H9 (cell line): ENCODE measurements around the gene ULK2. TPM values are rescaled to one million over a fixed set of nuclear protein-coding genes. Genes with fewer than 3 reads are reported as not detected.
A peak's percentile ranks its signal among the peaks of the same experiment; 100 is the strongest.

ENCODE experiments used
- DNase-seq: peaks from one replicate; pipeline ENCODE4 v3.0.0-alpha.2; 2017
- H2AFZ ChIP-seq: one replicate; pipeline ENCODE4 v1.6.1; 2013; ENCODE audit warnings: mild to moderate bottlenecking, low read length, control low read depth, moderate library complexity
- H2AK5ac ChIP-seq: 2 replicates; pipeline ENCODE4 v1.6.1; 2013; ENCODE audit warnings: low read length, control low read depth, mixed read lengths; ENCODE audit not compliant: insufficient read length
- H2BK120ac ChIP-seq: one replicate; pipeline ENCODE4 v1.6.1; 2013; ENCODE audit warnings: low read depth, mild to moderate bottlenecking, low read length, control low read depth, inconsistent platforms; ENCODE audit not compliant: poor library complexity, severe bottlenecking
- H2BK12ac ChIP-seq: 2 replicates; pipeline ENCODE4 v1.6.1; 2013; ENCODE audit warnings: low read length, control low read depth, mixed read lengths, low read depth; ENCODE audit not compliant: insufficient read length
- H2BK15ac ChIP-seq: 2 replicates; pipeline ENCODE4 v1.6.1; 2013; ENCODE audit warnings: low read depth, low read length, control low read depth
- H2BK20ac ChIP-seq: one replicate; pipeline ENCODE4 v1.6.1; 2013; ENCODE audit warnings: low read depth, mild to moderate bottlenecking, low read length, control low read depth, inconsistent platforms; ENCODE audit not compliant: poor library complexity, severe bottlenecking
- H2BK5ac ChIP-seq: 2 replicates; pipeline ENCODE4 v1.6.1; 2013; ENCODE audit warnings: low read length, control low read depth, mixed read lengths; ENCODE audit not compliant: insufficient read length
- H3K14ac ChIP-seq: 2 replicates; pipeline ENCODE4 v1.6.1; 2013; ENCODE audit warnings: low read length, control low read depth; ENCODE audit not compliant: insufficient read depth
- H3K18ac ChIP-seq: 2 replicates; pipeline ENCODE4 v1.6.1; 2013; ENCODE audit warnings: low read depth, mild to moderate bottlenecking, mixed read lengths, low read length, control low read depth; ENCODE audit not compliant: insufficient read length
- H3K23ac ChIP-seq: 2 replicates; pipeline ENCODE4 v1.6.1; 2013; ENCODE audit warnings: low read length, control low read depth, mixed read lengths, low read depth; ENCODE audit not compliant: insufficient read length
- H3K23me2 ChIP-seq: 2 replicates; pipeline ENCODE4 v1.6.1; 2013; ENCODE audit warnings: low read depth, mild to moderate bottlenecking, mixed read lengths, low read length, control low read depth; ENCODE audit not compliant: insufficient read length, poor library complexity, severe bottlenecking
- H3K27ac ChIP-seq: 2 replicates; pipeline ENCODE4 v1.5.1; 2013; ENCODE audit warnings: low read length, control low read depth, mixed read lengths, low read depth; ENCODE audit not compliant: insufficient read length
- H3K27me3 ChIP-seq: 2 replicates; pipeline ENCODE4 v1.6.1; 2013; ENCODE audit warnings: low read length, control low read depth, inconsistent platforms; ENCODE audit not compliant: insufficient read depth
- H3K4ac ChIP-seq: 2 replicates; pipeline ENCODE4 v1.6.1; 2013; ENCODE audit warnings: low read depth, mild to moderate bottlenecking, control low read depth, inconsistent platforms, low read length, moderate library complexity
- H3K4me1 ChIP-seq: 2 replicates; pipeline ENCODE4 v1.6.1; 2013; ENCODE audit warnings: low read length, control low read depth, inconsistent platforms; ENCODE audit not compliant: insufficient read depth
- H3K4me2 ChIP-seq: 2 replicates; pipeline ENCODE4 v1.6.1; 2013; ENCODE audit warnings: low read length, control low read depth, mixed read lengths; ENCODE audit not compliant: insufficient read length, insufficient read depth
- H3K56ac ChIP-seq: 2 replicates; pipeline ENCODE4 v1.6.1; 2013; ENCODE audit warnings: low read depth, mild to moderate bottlenecking, mixed read lengths, low read length, control low read depth; ENCODE audit not compliant: insufficient read length
- H3K79me1 ChIP-seq: 2 replicates; pipeline ENCODE4 v1.6.1; 2013; ENCODE audit warnings: low read depth, mild to moderate bottlenecking, moderate library complexity, low read length, control low read depth, inconsistent platforms; ENCODE audit not compliant: insufficient read depth, poor library complexity, severe bottlenecking
- H3K79me2 ChIP-seq: 2 replicates; pipeline ENCODE4 v1.6.1; 2013; ENCODE audit warnings: low read length, control low read depth, inconsistent platforms; ENCODE audit not compliant: insufficient read depth
- H3K9ac ChIP-seq: 2 replicates; pipeline ENCODE4 v1.6.1; 2013; ENCODE audit warnings: low read length, control low read depth, mixed read lengths; ENCODE audit not compliant: insufficient read length; ENCODE audit errors: extremely low read depth
- H3K9me3 ChIP-seq: one replicate; pipeline ENCODE4 v1.6.1; 2013; ENCODE audit warnings: low read depth, low read length, inconsistent platforms; ENCODE audit not compliant: control insufficient read depth
- H3T11ph ChIP-seq: one replicate; pipeline ENCODE4 v1.6.1; 2013; ENCODE audit warnings: mild to moderate bottlenecking, low read length, control low read depth, inconsistent platforms
- H4K20me1 ChIP-seq: one replicate; pipeline ENCODE4 v1.6.1; 2013; ENCODE audit not compliant: control insufficient read depth, insufficient read length, insufficient read depth
- H4K5ac ChIP-seq: 2 replicates; pipeline ENCODE4 v1.6.1; 2013; ENCODE audit warnings: low read depth, mild to moderate bottlenecking, mixed read lengths, low read length, control low read depth; ENCODE audit not compliant: insufficient read length
- H4K8ac ChIP-seq: replicated peaks from 2 replicates; pipeline ENCODE4 v1.6.1; 2013; ENCODE audit warnings: low read length, control low read depth, mixed read lengths, low read depth; ENCODE audit not compliant: insufficient read length
- H4K91ac ChIP-seq: 2 replicates; pipeline ENCODE4 v1.6.1; 2013; ENCODE audit warnings: low read depth, mild to moderate bottlenecking, moderate library complexity, mixed read lengths, low read length, control low read depth; ENCODE audit not compliant: insufficient read length
- H3K27ac Mint-ChIP-seq, 3 experiments: 2 replicates in 2 of 3; 3 replicates in 1 of 3; pipeline ENCODE4 v1.8.0; 2020 to 2021; ENCODE audit warnings: mixed read lengths in 3 of 3, mild to moderate bottlenecking in 1 of 3, moderate library complexity in 1 of 3
- H3K27me3 Mint-ChIP-seq: 2 replicates; pipeline ENCODE4 v1.8.0; 2021; ENCODE audit warnings: low read depth, mild to moderate bottlenecking, moderate library complexity, mixed read lengths
- H3K36me3 Mint-ChIP-seq, 3 experiments: 2 replicates in 2 of 3; 3 replicates in 1 of 3; pipeline ENCODE4 v1.8.0; 2020 to 2021; ENCODE audit warnings: low read depth in 3 of 3, mixed read lengths in 3 of 3; ENCODE audit not compliant: insufficient read depth in 1 of 3
- H3K4me1 Mint-ChIP-seq, 2 experiments: 2 replicates each; pipeline ENCODE4 v1.8.0; 2020; ENCODE audit warnings: mixed read lengths in 2 of 2
- H3K4me3 Mint-ChIP-seq, 2 experiments: 2 replicates in 1 of 2; 3 replicates in 1 of 2; pipeline ENCODE4 v1.8.0; 2020 to 2021; ENCODE audit warnings: mild to moderate bottlenecking in 2 of 2, mixed read lengths in 2 of 2, moderate library complexity in 1 of 2
- H3K9me3 Mint-ChIP-seq, 2 experiments: 2 replicates in 1 of 2; 3 replicates in 1 of 2; pipeline ENCODE4 v1.8.0; 2020; ENCODE audit warnings: mild to moderate bottlenecking in 2 of 2, mixed read lengths in 2 of 2, moderate library complexity in 1 of 2
- WGBS: extraction: QIAGEN DNeasy Blood & Tissue Kit; methylation state at CpG from one replicate; pipeline ENCODE4 v1.1.7; 2013; ENCODE audit warnings: missing lambda C conversion rate, low lambda C conversion rate, mixed read lengths; ENCODE audit not compliant: insufficient read length; ENCODE audit errors: extremely low coverage; 5-methylcytosine and 5-hydroxymethylcytosine counted together
- total RNA-seq: library from RNA; stranded (reverse); gene quantifications from 2 replicates; pipeline ENCODE4 v1.2.1, GENCODE V29; 2021
- TF ChIP-seq, protein P1 (sequence below): fragments of 200-600 bp; sonication (generic); conservative IDR thresholded peaks from 3 replicates; pipeline ENCODE4 v1.8.0; 2021; ENCODE audit warnings: antibody characterized with exemption, mild to moderate bottlenecking

Gene ULK2
- total RNA-seq, 1 experiment from 2014 or later: 11.5 TPM

DNA sequence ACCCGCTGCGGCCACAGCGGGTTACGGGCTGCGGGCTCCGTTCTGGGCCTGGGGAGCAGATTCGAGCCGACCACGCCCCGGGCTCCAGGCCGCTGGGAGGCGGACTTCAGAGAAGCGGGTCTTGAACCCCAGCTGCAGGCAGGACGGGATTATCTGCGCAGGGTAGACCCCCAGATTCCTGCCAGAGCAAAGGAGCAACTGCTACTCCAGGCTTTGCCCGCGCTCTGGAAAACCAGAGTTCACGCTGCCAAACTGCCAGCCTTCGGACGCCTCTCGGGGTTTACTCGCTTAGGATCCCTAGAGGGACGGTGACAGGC is 301 bp upstream of the ULK2 start:
- no peak overlapping the region for H3K27ac ChIP-seq
- H2BK5ac ChIP-seq: no peak overlapping the region
- peaks cover 16% of the 10 kb centered on the region for H3K23me2 ChIP-seq
- Mint-ChIP-seq H3K27me3 (peaks cover 26% of the 10 kb centered on the region), H3K4me3 (peak overlapping the region; percentile 47 to 64), H3K36me3 (no peaks in the 10 kb centered on the region; a peak in 2 of 7 replicates), H3K4me1 (peaks cover 3% of the 10 kb centered on the region in 2 experiments), H3K27ac (no peak overlapping the region), H3K9me3 (no peaks in the 10 kb centered on the region)
- H3K18ac ChIP-seq: no peak overlapping the region
- H4K91ac ChIP-seq: no peak overlapping the region
- no peak overlapping the region for H3K9ac ChIP-seq
- peaks cover 5% of the 10 kb centered on the region; the same call in 1 of the 2 replicates for H3K27me3 ChIP-seq
- H2AFZ ChIP-seq: no peak overlapping the region
- H3K79me2 ChIP-seq: no peaks in the 10 kb centered on the region
- no CpG with 5 or more reads among the region's 23 CpGs for WGBS
- peak overlapping the region; percentile 72 for H3K4me2 ChIP-seq
- no peak overlapping the region for H2BK15ac ChIP-seq
- no peak overlapping the region for H3K56ac ChIP-seq
- no peak overlapping the region for H2BK120ac ChIP-seq
- TF ChIP-seq, protein P1, sequence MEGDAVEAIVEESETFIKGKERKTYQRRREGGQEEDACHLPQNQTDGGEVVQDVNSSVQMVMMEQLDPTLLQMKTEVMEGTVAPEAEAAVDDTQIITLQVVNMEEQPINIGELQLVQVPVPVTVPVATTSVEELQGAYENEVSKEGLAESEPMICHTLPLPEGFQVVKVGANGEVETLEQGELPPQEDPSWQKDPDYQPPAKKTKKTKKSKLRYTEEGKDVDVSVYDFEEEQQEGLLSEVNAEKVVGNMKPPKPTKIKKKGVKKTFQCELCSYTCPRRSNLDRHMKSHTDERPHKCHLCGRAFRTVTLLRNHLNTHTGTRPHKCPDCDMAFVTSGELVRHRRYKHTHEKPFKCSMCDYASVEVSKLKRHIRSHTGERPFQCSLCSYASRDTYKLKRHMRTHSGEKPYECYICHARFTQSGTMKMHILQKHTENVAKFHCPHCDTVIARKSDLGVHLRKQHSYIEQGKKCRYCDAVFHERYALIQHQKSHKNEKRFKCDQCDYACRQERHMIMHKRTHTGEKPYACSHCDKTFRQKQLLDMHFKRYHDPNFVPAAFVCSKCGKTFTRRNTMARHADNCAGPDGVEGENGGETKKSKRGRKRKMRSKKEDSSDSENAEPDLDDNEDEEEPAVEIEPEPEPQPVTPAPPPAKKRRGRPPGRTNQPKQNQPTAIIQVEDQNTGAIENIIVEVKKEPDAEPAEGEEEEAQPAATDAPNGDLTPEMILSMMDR: no peak
- H3K14ac ChIP-seq: no peak overlapping the region
- no peaks in the 10 kb centered on the region for H3K79me1 ChIP-seq
- no peak overlapping the region for H3K4ac ChIP-seq
- no peaks in the 10 kb centered on the region for H4K20me1 ChIP-seq
- H4K5ac ChIP-seq: no peak overlapping the region
- no peaks in the 10 kb centered on the region for H3K9me3 ChIP-seq
- no peak overlapping the region for H3K23ac ChIP-seq
- no peaks in the 10 kb centered on the region; the same call in 1 of the 2 replicates for H3K4me1 ChIP-seq
- H4K8ac ChIP-seq: no peak overlapping the region
- no peak overlapping the region for H3T11ph ChIP-seq
- no peak for DNase-seq
- H2BK12ac ChIP-seq: no peak overlapping the region
- H2AK5ac ChIP-seq: no peak overlapping the region
- no peak overlapping the region for H2BK20ac ChIP-seq
